Activated CD4-positive, alpha-beta T cell treated with anti-CD3 and anti-CD28 coated beads, Interleukin-2, amount 50 U/mL, for 16 hours (primary cell): ENCODE results near the gene PECR.
A peak's percentile ranks its signal among the peaks of the same experiment; 100 is the strongest.
"Not testable (repeated sequence)": the region's sequence is repeated elsewhere in the genome, so short reads cannot be mapped to it uniquely, and the experiment has no call there.

Source experiments
- DNase-seq: peaks from one replicate; pipeline ENCODE4 v3.0.0-alpha.2; 2020

PECR gene

GRCh38 chr2:216103213-216103612 lies 21.6 kb upstream of the PECR start:
- no peak for DNase-seq

- no peak for DNase-seq
Observed at GRCh38 chr2:216101109-216101508, 19.5 kb upstream of the PECR start.

GRCh38 chr2:216098421-216099334 lies 17.1 kb upstream of the PECR start:
- DNase-seq = no peak

DNA sequence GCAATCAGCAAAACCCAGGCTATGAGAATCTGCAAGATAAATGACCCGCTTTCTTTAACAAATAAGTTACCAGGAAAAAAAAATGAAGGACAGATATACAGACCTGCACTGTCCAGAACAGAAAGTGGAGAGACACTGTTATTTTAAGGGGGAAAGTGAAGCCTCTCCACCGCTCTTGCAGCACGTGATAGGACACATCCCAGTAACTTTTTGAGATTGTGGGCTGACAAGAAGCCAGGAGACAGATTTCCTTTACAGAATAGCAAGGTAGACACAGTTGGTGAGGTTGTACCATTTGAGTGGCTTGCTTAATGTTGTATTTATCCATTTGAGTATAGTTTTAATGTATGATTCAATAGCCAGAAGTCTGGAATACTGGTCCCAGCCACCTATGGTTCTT lies 13.1 kb upstream of the PECR start:
- DNase-seq = no peak

DNA sequence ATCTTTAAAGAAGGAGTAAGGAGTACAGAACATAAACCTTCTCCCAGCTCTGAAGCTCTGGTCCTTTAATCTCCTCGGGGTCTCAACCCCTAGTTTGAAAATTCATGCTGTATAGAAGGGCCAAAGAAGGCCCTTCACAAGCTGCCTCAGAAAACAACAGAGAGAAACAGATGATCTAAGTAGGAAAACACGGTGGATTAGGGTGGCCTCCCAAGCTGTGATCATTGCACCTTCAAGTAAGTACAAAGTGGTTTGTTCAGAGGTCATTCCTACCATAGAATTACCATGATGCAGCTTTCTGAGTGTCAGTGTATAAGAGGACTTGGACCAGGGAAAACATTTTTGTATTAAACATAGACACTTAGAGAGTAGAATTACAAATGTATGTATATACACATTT lies 11.0 kb upstream of the PECR start:
- no peak for DNase-seq

DNA sequence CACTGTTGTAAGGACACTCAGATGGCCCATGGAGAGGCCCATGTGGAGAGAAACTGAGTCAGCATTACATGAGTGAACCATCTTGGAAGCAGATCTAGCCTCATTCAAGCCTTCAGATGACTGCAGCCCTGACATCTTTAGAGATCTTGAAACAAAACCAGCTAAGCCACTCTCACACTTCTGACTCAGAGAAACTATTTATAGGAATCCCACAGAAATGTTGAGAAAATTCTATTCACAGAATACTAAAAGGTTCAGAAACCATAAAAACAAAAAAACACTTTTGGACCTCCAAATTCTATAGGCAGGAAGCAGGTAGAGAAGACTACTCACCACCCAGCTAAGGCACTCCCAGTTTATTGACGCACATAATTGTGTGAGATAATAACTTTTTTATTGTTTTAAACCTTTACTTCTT lies 8.8 kb upstream of the PECR start:
- DNase-seq = peak; percentile 26

DNA sequence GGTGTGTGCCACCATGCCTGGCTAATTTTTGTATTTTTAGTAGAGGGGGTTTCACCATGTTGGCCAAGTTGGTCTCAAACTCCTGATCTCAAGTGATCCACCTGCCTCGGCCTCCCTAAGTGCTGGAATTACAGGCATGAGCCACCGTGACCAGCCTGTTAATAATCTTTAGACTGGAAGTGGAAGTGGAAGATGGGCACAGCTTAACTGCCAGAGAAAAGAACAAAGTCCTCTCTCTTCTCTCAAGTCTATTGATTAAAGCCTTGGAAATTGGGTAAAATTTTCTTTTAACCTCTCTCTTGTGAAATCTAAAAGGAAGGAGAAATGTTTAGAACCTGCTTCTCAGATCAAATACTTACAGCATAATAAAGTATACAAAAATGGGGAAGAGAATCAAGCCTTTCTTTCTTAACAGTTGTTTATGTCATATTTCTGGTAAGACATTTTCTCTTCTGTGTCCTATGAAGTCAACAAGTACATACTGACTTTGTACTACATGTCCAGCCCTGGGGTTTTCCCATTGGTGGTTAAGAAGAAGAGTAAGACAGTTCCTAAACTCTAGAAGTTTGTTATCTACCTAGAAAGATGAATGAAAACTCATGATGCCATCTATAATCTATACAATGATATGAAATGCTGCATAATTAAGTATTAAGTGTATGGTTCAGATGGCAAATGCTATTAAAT lies 4.7 kb upstream of the PECR start:
- DNase-seq = no peak

DNA sequence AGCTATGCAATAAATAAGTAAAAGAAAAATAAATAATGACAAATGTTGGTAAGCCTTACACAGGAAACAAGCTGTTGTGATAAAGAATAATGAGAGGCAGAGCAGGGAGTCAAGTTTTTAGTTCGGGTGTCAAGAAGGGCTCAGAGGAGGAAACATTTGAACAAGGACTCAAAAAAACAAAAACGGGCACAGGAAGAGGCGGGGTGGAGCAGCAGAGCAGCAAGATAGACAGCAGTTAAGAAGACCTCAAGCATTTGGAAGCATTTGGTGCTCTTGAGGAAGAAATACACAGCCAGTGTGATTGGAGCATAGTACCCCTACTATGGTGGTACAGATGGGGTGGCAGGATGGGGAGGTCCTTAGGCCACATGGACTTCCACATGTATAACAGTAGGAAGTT lies 2.9 kb upstream of the PECR start:
- DNase-seq = peak; percentile 24

- no peak for DNase-seq
Observed at GRCh38 chr2:216083464-216084281, 2.1 kb upstream of the PECR start.

DNA sequence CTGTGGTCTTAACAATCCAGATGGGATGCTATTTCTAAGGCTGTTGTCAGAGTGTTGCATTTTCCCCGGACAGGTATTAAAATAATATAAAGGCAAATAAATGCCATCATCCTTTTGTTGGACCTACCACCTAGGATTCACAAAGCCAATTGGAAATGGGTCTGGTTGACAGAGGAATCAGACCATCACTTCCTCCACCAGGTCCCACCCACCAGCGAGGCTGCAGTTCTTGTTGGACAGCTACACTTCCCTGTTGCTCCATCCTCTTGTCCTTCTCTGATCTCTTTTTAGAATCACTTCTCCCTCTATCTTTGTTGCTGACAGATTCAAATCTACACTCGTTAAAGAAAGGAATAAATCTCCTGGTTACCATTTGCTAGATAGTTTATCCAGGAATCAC lies 1.2 kb upstream of the PECR start:
- DNase-seq = no peak

DNA sequence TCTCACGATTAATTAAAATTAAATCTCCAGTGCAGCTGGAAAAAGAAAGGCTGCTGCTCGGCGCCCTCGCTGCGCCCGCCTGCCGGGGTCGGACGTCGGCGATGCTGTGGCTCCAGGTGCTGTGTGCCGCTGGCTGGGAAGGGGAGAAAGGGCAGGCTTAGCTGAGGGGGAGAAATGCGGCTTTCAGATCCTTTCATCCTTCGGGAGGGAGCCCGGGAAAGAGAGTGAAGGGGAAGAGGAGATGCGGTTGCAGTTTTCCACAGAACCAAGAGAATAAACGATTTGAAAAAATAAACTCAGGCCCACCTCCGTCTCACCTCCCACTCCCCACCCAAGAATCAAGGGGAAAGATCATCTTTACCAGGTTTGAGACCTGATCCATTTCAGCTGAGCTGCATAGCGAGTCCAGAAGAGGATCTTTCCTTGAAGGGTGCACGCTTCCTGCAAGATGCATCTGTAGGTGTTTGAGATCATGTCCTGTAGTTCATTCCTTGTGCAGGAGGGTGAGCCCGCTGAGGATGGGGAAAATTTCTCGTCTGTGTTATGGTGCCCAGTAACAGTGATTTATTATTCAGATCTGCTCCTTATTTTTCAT lies 605 bp upstream of the PECR start:
- no peak for DNase-seq

- DNase-seq = no peak
Observed at GRCh38 chr2:216081012-216081411, 597 bp downstream of the PECR start.

DNA sequence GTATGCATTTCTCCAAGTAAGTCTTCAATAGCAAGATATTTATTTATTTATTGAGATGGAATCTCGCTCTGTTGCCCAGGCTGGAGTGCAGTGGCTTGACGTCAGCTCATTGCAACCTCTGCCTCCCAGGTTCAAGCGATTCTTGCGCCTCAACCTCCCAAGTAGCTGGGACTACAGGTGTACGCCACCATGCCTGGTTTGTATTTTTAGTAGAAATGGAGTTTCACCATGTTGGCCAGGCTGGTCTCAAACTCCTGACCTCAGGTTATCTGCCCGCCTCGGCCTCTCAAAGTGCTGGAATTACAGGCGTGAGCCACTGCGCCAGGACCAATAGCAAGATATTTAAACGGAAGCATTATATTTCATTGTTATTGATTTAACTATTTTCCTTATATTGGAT lies 1.6 kb downstream of the PECR start:
- DNase-seq = not testable (repeated sequence)

- no peak for DNase-seq
Observed at GRCh38 chr2:216078776-216079175, 2.8 kb downstream of the PECR start.

- no peak for DNase-seq
Observed at GRCh38 chr2:216075510-216076485, 5.8 kb downstream of the PECR start.

DNA sequence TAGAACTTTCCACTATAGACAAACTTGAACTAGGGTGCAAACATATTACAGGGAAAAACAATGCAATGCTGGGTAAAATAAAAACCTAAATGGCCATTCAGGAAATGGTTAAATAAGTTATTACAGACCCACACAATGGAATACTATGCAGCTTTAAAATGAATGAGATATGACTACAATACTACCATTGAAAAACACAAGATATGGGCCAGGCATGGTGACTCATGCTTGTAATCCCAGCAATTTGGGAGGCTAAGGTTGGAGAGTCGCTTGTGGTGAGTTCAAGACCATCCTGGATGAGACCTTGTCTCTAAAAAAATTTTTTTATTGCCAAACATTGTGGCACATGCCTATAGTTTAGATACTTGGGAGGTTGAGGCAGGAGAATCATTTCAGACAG lies 6.8 kb downstream of the PECR start:
- DNase-seq = no peak

DNA sequence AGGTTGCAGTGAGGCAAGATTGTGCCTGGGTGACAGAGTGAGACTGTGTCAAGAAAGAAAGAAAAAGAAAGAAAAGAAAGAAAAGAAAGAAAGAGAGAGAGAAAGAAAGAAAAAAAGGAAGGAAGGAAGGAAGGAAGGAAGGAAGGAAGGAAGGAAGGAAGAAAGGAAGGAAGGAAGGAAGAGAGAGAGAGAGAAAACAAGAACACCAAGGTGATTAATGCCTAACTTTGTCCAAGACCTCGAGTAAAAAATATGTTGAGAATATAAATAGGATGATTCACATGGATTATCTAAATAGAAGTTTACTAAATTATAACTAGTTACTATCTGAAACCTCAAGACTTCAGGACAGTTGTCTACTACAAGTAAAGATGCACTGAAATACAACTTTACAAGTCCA lies 7.2 kb downstream of the PECR start:
- no peak for DNase-seq

DNA sequence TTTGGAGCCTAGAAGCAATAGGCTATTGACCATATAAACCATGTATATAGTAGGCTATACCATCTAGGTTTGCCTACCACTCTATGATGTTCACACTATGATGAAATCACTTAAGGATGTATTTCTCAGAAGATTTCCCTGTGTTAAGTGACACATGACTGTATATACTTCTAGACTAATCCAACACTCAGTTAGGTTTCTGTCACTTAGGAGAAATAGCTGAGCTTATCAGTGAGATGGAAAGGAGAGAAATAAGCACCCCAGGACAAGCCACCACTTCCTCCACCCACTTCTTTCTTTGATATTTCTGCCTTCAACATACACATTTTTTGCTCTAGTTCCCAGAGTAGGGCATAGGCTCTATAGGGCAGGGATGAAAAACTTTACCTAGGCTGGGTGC lies 7.8 kb downstream of the PECR start:
- no peak for DNase-seq

DNA sequence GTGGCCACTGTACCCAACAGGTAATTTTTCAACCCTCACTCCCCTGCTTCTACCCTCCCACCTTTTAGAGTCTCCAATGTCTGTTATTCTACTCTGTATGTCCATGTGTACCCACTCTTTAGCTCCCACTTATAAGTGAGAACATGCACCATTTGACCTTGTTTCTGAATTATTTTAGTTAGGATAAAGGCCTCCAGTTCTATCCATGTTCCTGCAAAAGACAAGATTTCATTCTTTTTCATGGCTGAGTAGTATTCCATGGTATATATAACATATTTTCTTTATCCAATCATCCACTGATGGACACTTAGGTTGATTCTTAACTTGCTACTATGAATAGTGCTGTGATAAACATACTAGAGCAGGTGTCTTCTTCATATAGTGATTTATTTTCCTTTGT lies 9.1 kb downstream of the PECR start:
- DNase-seq = no peak

- no peak for DNase-seq
Observed at GRCh38 chr2:216071111-216071851, 10.3 kb downstream of the PECR start.

DNA sequence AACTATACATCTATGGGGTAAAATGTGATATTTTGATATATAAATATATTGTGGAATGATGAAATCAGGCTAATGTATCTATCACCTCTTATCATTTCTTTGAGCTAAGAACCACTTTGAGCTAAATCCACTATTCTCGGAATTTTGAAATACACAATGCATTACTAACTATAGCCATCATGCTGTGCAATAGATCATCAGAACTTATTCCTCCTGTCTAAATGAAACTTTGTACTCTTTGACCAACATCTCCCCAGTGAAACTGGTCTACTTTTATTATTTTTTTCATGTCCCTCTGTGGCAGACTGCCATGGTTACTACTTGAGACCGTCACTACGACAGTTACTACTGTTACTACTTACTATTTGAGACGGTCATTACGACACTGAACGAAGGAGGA lies 11.4 kb downstream of the PECR start:
- DNase-seq = no peak
